AG09309 (cell line): ENCODE data around the gene TECPR1.

Experiments
- DNase-seq: peaks from one replicate; pipeline ENCODE4 v3.0.0-alpha.2; 2010; ENCODE audit warnings: low read depth
- H3K4me3 ChIP-seq: 2 replicates; pipeline ENCODE4 v1.5.1; 2011; ENCODE audit warnings: mild to moderate bottlenecking, low read depth, low read length, moderate library complexity; ENCODE audit not compliant: control insufficient read depth
- TF ChIP-seq, protein P1 (sequence below): IDR thresholded peaks from 2 replicates; pipeline ENCODE4 v1.5.1; 2011; ENCODE audit warnings: mild to moderate bottlenecking, low read depth, low read length, inconsistent platforms; ENCODE audit not compliant: insufficient read depth, control insufficient read depth; ENCODE audit errors: missing control alignments

Gene TECPR1

DNA sequence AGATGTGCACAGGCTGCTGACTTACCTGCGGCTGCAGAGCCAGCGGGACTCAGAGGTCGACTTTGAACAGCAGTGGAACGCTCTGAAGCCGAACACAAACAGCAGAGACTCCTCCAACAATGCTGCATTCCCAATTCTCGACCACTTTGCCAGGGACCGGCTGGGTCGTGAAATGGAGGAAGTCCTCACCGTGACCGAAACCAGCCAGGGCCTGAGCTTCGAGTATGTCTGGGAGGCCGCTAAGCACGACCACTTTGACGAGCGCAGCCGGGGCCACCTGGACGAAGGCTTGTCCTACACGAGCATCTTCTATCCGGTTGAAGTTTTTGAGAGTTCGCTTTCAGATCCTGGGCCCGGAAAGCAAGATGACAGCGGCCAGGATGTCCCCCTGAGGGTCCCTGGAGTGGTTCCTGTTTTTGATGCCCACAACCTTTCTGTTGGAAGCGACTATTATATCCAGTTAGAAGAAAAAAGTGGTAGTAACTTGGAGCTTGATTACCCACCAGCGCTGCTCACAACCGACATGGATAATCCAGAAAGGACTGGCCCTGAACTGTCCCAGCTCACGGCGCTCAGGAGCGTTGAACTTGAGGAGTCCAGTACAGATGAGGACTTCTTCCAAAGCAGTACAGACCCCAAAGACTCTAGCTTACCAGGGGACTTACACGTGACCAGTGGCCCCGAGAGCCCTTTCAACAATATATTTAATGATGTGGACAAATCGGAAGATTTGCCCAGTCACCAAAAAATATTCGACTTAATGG, 60.2 kb downstream of the TECPR1 start:
- TF ChIP-seq, protein P1, sequence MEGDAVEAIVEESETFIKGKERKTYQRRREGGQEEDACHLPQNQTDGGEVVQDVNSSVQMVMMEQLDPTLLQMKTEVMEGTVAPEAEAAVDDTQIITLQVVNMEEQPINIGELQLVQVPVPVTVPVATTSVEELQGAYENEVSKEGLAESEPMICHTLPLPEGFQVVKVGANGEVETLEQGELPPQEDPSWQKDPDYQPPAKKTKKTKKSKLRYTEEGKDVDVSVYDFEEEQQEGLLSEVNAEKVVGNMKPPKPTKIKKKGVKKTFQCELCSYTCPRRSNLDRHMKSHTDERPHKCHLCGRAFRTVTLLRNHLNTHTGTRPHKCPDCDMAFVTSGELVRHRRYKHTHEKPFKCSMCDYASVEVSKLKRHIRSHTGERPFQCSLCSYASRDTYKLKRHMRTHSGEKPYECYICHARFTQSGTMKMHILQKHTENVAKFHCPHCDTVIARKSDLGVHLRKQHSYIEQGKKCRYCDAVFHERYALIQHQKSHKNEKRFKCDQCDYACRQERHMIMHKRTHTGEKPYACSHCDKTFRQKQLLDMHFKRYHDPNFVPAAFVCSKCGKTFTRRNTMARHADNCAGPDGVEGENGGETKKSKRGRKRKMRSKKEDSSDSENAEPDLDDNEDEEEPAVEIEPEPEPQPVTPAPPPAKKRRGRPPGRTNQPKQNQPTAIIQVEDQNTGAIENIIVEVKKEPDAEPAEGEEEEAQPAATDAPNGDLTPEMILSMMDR, result no peak
- DNase-seq, result no peak
- H3K4me3 ChIP-seq, result no peak overlapping the region

DNA sequence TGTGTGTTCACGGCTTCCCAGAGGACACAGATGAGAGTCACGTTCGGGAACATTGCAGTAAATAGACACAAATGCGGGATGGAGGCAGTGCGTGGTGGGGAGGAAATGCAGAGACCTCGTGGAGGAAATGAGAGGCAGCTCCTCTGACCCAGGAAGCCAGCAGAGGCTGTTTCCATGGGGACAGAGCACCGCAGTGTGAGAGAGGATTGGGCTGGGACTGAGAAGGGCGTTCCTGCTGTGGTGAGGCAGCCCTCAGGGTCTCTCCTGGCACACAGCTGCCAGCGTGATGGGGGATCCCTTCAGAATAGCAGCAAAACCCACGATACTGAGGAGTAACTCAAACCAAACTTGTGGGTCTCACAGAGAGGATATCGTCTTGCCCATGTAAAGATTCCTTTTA, 62.5 kb downstream of the TECPR1 start:
- no peak for DNase-seq
- TF ChIP-seq, protein P1, result no peak
- H3K4me3 ChIP-seq, result no peak overlapping the region

DNA sequence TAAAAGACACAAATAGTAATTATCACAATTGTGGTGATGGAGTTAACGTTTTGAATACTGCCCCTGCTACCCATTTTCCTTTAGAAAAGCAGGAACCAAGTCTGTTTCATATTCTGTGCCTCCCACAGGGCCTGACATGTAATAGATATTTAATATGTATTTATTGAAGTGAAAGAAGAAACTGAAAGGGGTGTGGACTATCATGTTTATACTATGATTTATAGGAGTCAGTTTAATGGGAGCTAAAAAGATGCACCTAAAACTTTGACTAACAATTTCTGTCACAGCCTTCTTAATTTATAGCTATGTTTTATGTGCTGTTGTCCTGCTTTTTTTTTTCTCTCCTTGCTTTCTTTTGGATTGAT, 64.9 kb downstream of the TECPR1 start:
- TF ChIP-seq, protein P1, result no peak
- no peak overlapping the region for H3K4me3 ChIP-seq
- DNase-seq, result no peak

DNA sequence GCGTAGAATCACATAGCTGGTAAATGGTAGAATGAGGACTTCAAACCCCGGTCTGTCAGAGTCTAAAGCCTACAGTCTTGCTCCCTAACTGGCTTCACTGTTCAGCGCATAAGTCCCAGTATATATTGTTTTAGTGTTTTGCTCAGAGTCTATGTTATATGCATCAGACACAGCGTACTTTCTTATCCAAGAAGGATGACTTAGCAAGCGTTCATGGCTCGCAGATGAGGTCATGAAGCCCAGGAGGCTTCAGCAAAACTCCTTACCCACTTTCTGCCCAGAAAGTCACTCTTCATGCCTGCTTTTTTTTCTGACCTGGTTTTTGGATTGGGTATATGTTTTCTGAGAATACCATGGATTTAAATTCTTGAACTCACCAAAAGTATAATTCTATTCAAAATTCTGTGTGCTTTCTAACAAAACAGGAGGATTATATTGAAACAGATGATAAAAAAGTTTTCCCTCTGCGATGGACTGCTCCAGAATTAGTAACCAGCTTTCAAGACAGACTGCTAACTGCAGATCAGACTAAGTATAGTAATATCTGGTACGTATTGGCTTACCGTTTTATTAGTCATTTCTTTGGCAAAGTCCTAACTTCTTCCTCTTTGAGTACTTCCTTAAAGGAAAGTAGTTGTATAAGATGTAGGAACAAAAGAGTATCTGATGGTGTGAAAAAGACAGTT, 65.4 kb downstream of the TECPR1 start:
- TF ChIP-seq, protein P1, result no peak
- no peak overlapping the region for H3K4me3 ChIP-seq
- DNase-seq, result no peak

DNA sequence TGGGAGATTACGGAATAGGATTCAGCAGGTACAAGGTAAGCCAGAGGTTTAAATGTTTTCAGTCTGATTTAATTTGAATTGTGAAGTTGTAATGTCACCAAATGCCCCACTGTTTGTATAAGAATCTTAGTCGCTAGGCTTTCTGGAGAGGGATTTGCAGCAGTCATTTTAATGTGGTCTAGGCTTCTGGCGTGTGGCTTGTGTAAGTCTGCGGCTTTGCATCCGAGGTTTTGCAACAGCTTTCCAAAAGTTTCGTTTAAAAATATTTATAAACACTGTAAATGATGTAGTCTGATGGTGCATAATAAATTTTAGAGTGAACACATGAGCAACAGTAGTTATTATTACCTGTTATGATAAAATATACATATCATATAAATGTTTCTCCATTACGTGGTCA, 66.9 kb downstream of the TECPR1 start:
- no peak overlapping the region for H3K4me3 ChIP-seq
- DNase-seq, result no peak
- TF ChIP-seq, protein P1, result no peak

DNA sequence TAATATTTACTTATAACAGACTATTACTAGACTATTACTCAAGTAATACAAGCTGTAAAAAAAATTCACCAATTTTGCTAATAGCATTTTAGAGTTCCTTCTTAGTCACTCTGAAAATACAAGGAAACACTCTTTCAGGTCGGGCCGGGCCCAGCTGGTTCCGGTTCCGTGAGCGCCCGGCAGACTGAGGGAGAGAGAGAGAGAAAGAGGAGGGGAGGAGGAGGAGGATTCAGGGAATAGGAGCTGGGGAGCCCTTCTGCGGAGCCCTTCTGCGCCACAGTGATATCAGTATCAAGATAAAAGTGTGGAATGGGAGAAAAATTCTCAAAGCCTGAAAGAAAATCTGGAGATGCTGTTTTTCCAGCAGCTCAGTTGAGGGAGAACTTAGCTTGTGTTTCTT, 71.3 kb downstream of the TECPR1 start:
- no peak for DNase-seq
- TF ChIP-seq, protein P1, result no peak
- no peak overlapping the region for H3K4me3 ChIP-seq
